ENCODE measurements around the gene TSSC4. TPM values are rescaled to one million over a fixed set of nuclear protein-coding genes. Genes with fewer than 3 reads are reported as not detected.
A peak's percentile ranks its signal among the peaks of the same experiment; 100 is the strongest.

The TSSC4 gene
- total and polyA plus RNA-seq, 9 of the 15 experiments (the other 6 are each of a cell fraction or from before 2014, with no cell fraction given) = 0.41 to 54.2 (median 11.0) TPM

- TF ChIP-seq CC2D1A (IDR thresholded peaks at IDR 0.05) (peak; percentile 71; the same call in 1 of the 2 replicates), RAD21 (CRISPR knock-in tag; conservative IDR thresholded peaks at IDR 0.05 in 1 of 2, IDR thresholded peaks at IDR 0.05 in 1 of 2) (peak; percentile 81 to 94), CEBPG (CRISPR knock-in tag; IDR thresholded peaks at IDR 0.05) (no peak), CEBPG (tag; conservative IDR thresholded peaks at IDR 0.05 in 1 of 2, IDR thresholded peaks at IDR 0.05 in 1 of 2) (no peak), ZNF263 (CRISPR knock-in tag; IDR thresholded peaks at IDR 0.05; ENCODE audit: borderline replicate concordance) (no peak), SMC3 (conservative IDR thresholded peaks at IDR 0.05; ENCODE audit: insufficient read depth, low read depth, low read length) (peak; percentile 90), ARID2 (IDR thresholded peaks at IDR 0.05) (peak; percentile 93), RB1 (IDR thresholded peaks at IDR 0.05; ENCODE audit: low read depth) (peak; percentile 74; the same call in 1 of the 2 replicates), DEAF1 (CRISPR knock-in tag; IDR thresholded peaks at IDR 0.05) (peak; percentile 70), ARHGAP35 (IDR thresholded peaks at IDR 0.05; ENCODE audit: partially characterized antibody) (no peak), POLR2H (tag; IDR thresholded peaks at IDR 0.05; ENCODE audit: low read depth) (no peak), CHD4 (IDR thresholded peaks at IDR 0.05; ENCODE audit: insufficient read depth, insufficient replicate concordance, low read depth, low read length, poor library complexity, severe bottlenecking) (no peak), NONO (IDR thresholded peaks at IDR 0.05; ENCODE audit: low read depth in 2 of 2, low read length in 1 of 2) (no peak), ZHX1 (conservative IDR thresholded peaks at IDR 0.05; ENCODE audit: low read length) (no peak), ZSCAN29 (IDR thresholded peaks at IDR 0.05) (no peak), ZNF778 (CRISPR knock-in tag; IDR thresholded peaks at IDR 0.05) (no peak), KDM2B (CRISPR knock-in tag; IDR thresholded peaks at IDR 0.05) (0 out of 2 replicates have a peak, but pooled peaks have one; percentile 18), ZNF707 (CRISPR knock-in tag; conservative IDR thresholded peaks at IDR 0.05) (no peak), PKNOX1 (IDR thresholded peaks at IDR 0.05) (no peak)
These were observed 19.3 kb downstream of the TSSC4 start (continued) for GRCh38 chr11:2419638-2420501.

All from K562 (cell line).